GM21619 (cell line): ENCODE measurements around the gene IL17RA.
"Not testable (repeated sequence)": the region's sequence is repeated elsewhere in the genome, so short reads cannot be mapped to it uniquely, and the experiment has no call there.

Source experiments
- ATAC-seq: cut with Tn5 transposase; IDR thresholded peaks from one replicate; pipeline ENCODE4 v1.9.1; 2021; ENCODE audit not compliant: unreplicated experiment

The IL17RA gene

GRCh38 chr22:17118342-17118741 lies 33.5 kb downstream of the IL17RA start:
- no peak for ATAC-seq

GRCh38 chr22:17119481-17120202 lies 34.8 kb downstream of the IL17RA start:
- no peak for ATAC-seq

- no peak for ATAC-seq
These were observed 35.5 kb downstream of the IL17RA start for GRCh38 chr22:17120281-17120680.

GRCh38 chr22:17120711-17121232 lies 36.0 kb downstream of the IL17RA start:
- ATAC-seq: no peak

GRCh38 chr22:17121233-17122195 lies 36.7 kb downstream of the IL17RA start, which contains the start of gene TMEM121B:
TSS of gene TMEM121B (minus strand) at chr22:17121360. CDS start at chr22:17121127, 233 bp downstream.
- no peak for ATAC-seq

- ATAC-seq: no peak
These were observed 45.4 kb downstream of the IL17RA start for GRCh38 chr22:17130199-17130598.

GRCh38 chr22:17131686-17132085 lies 46.9 kb downstream of the IL17RA start:
- no peak for ATAC-seq

- ATAC-seq: no peak
These were observed 47.3 kb downstream of the IL17RA start for GRCh38 chr22:17132112-17132511.

GRCh38 chr22:17133137-17133536 lies 48.3 kb downstream of the IL17RA start:
- ATAC-seq: no peak

GRCh38 chr22:17135153-17135760 lies 50.5 kb downstream of the IL17RA start:
- no peak for ATAC-seq

GRCh38 chr22:17137170-17137569 lies 52.4 kb downstream of the IL17RA start:
- no peak for ATAC-seq

GRCh38 chr22:17137861-17138425 lies 53.1 kb downstream of the IL17RA start:
- no peak for ATAC-seq

- ATAC-seq: no peak
These were observed 53.7 kb downstream of the IL17RA start for GRCh38 chr22:17138513-17138912.

- ATAC-seq: no peak
These were observed 55.2 kb downstream of the IL17RA start for GRCh38 chr22:17140022-17140421.

GRCh38 chr22:17140826-17141766 lies 56.3 kb downstream of the IL17RA start:
- no peak for ATAC-seq

GRCh38 chr22:17143101-17143500 lies 58.3 kb downstream of the IL17RA start:
- ATAC-seq: no peak

- ATAC-seq: no peak
These were observed 59.0 kb downstream of the IL17RA start for GRCh38 chr22:17143826-17144225.

GRCh38 chr22:17145021-17145680 lies 60.4 kb downstream of the IL17RA start:
- ATAC-seq: no peak

GRCh38 chr22:17147458-17147857 lies 62.7 kb downstream of the IL17RA start:
- ATAC-seq: not testable (repeated sequence)
